H1 (cell line): ENCODE measurements around the gene UTS2R. TPM values are rescaled to one million over a fixed set of nuclear protein-coding genes. Genes with fewer than 3 reads are reported as not detected.

Experiments used
- BACH1 ChIP-seq: IDR thresholded peaks from 2 replicates; pipeline ENCODE4 v1.6.1; 2012; ENCODE audit warnings: low read length, improper control_type of control experiment
- HDAC6 ChIP-seq: IDR thresholded peaks from one replicate; pipeline ENCODE4 v1.7.1; 2012; ENCODE audit warnings: low read depth, mild to moderate bottlenecking, inconsistent platforms, low read length, moderate library complexity
- KDM4A ChIP-seq: IDR thresholded peaks from one replicate; pipeline ENCODE4 v1.7.1; 2012; ENCODE audit warnings: low read depth, mild to moderate bottlenecking, moderate library complexity, low read length, inconsistent platforms; ENCODE audit not compliant: severe bottlenecking
- RAD21 ChIP-seq, 2 experiments: IDR thresholded peaks in 1 of 2; conservative IDR thresholded peaks in 1 of 2; 2 replicates each; pipeline ENCODE4 v1.6.1; 2011; ENCODE audit warnings: low read depth in 2 of 2, low read length in 2 of 2, improper control_type of control experiment in 1 of 2, inconsistent platforms in 1 of 2, mild to moderate bottlenecking in 1 of 2, moderate library complexity in 1 of 2
- SRF ChIP-seq: IDR thresholded peaks from 2 replicates; pipeline ENCODE4 v1.6.1; 2011; ENCODE audit warnings: mild to moderate bottlenecking, low read depth, low read length, moderate library complexity
- YY1 ChIP-seq: IDR thresholded peaks from 2 replicates; pipeline ENCODE4 v1.6.1; 2011; ENCODE audit warnings: low read depth, mild to moderate bottlenecking, low read length
- polyA plus RNA-seq, 7 experiments: library from polyadenylated mRNA; depleted of rRNA in 3 of 7; stranded (reverse) in 5 of 7; unstranded in 2 of 7; fragments of >200 nt in 5 of 7; fragments of 200-250 nt in 2 of 7; gene quantifications; 1 replicate in 5 of 7; 2 replicates in 1 of 7; 4 replicates in 1 of 7; pipeline versions ENCODE4 v1.2.1 to v1.2.3, GENCODE V29; 2011 to 2013; ENCODE audit warnings: missing spikeins in 2 of 7, mixed read lengths in 2 of 7
- total RNA-seq: library from RNA; stranded (reverse); fragmentation: NEBNext Ultra II Directional; extraction: Animal tissue kit (Norgen Biotek cat#: 25700); gene quantifications from 2 replicates; pipeline ENCODE4 v1.2.1, GENCODE V29; 2021

The UTS2R gene
- total and polyA plus RNA-seq, 2 of the 8 experiments (the other 6 are each of a cell fraction or from before 2014, with no cell fraction given), result 0.27 TPM; not detected in 1

DNA sequence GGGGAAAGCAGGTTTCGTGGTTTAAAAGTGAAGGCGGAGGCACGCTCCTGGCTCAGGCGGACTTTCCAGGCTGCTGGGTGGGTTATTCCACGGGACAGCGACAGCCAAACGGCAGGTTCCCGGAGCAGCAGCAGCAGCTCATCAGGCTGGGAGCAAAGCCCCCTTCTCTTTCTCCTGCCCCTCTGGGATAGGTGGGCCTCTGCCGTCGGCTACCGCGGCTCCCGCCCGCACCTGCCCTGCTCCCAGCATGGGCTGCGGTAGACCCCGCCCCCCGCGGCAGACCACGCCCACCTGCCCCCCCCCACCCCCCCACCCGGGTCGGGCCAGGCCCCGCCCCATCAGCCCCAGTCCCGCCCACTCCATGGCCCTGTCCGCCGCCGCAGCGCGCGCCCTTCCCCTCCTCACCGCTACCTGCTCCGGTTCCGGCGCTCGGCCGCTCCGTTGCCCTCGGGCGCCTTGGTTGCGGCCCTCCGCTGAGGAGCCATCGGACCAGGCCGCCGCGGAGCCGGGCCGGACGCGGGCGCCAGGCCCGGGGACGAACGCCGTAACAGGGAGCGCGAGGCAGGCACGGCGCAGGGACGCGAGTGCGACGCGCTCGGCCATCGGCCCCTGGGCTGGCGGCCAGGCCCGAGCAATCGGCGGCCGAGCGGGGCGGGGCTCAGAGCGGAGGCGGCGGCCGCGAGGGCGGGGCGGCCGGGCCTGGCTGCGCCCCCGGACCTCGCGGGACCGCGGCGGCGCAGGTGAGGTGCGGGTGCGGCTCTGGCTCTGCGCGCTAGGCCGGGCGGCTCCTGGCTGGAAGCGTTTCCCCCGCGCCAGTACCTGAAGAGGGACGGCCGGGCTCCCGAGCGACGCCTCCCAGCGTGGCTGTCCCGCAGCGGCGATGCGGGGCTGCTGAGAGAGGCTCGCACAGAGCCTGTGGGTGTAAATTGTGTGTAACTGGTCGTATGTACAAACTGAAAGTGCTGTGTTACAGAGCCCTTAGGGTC lies 46.7 kb downstream of the UTS2R start, which contains the start of the genes HEXD and OGFOD3 (continued):
- TF ChIP-seq SRF (peak; percentile 97), YY1 (peak; percentile 84; the same call in 1 of the 2 replicates), KDM4A (peak; percentile 94), RAD21 (IDR thresholded peaks at IDR 0.05 in 1 of 2, conservative IDR thresholded peaks at IDR 0.05 in 1 of 2; ENCODE audit: low read depth in 2 of 2, low read length in 2 of 2) (no peak), HDAC6 (no peak), BACH1 (peak; percentile 63)
- TF ChIP-seq, all 59 proteins: peak for 17
